GM18519 (cell line): ENCODE measurements around the gene YBEY.
A peak's percentile ranks its signal among the peaks of the same experiment; 100 is the strongest.
"Not testable (repeated sequence)": the region's sequence is repeated elsewhere in the genome, so short reads cannot be mapped to it uniquely, and the experiment has no call there.

Source experiments
- ATAC-seq: cut with Tn5 transposase; IDR thresholded peaks from one replicate; pipeline ENCODE4 v1.9.1; 2021; ENCODE audit warnings: mild to moderate bottlenecking, moderate library complexity; ENCODE audit not compliant: unreplicated experiment, low FRiP score

YBEY gene

GRCh38 chr21:46299167-46299566 lies 13.0 kb downstream of the YBEY start:
- ATAC-seq: no peak

- ATAC-seq: no peak
Measured at GRCh38 chr21:46301759-46302158, 15.6 kb downstream of the YBEY start.

DNA sequence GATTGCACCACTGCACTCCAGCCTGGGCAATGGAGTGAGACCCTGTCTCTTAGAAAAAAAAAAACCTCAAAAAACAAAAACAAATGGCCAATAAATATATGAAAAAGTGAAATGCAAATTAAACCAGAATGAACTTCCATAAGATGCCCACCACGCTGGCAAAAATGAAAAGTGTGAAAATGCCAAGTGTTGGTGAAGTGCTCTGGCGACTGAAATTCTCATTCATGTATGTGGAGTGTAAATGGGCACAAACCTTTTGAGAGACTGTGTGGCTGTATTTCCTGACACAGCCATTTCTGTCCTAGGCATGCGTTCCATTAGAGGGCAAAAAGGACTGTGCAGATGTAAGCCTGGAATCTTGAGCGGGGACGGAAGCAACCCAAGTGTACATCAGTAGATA lies 18.3 kb downstream of the YBEY start:
- ATAC-seq: no peak

- no peak for ATAC-seq
Measured at GRCh38 chr21:46304955-46305354, 18.8 kb downstream of the YBEY start.

DNA sequence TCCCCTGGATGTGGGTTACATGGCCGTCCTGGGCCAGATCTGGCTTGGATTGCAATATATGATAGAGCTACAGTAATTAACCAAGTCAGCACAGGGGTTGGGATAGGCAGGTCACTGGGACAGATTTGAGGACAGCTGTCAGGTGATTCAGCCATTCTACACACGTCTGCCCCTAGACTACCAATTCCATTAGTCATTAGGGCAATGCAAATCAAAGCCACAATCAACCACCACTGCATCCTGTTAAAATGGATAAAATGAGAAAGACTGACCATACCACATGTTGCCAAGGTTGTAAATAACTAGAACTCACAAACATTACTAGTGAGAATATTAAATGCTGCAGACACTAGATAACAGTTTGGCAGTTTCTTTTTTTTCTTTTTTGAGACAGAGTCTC lies 21.5 kb downstream of the YBEY start:
- no peak for ATAC-seq

DNA sequence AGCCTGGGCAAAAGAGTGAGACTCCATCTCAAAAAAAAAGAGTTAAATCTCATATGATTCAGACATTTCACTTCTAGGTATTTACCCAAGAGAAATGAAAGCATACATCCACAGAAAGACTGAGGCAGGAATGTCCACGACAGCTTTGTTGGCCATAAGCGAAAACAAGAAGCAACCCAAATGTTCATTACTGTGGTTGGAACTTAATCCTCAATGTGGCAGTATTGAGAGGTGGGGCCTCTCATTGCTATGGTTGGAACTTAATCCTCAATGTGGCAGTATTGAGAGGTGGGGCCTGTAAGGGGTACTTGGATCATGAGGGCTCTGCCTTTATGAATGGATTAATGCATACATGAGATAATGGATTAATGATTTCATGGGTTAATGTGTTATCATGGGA lies 22.3 kb downstream of the YBEY start:
- ATAC-seq: no peak

- not testable (repeated sequence) for ATAC-seq
Measured at GRCh38 chr21:46310260-46310659, 24.1 kb downstream of the YBEY start.

DNA sequence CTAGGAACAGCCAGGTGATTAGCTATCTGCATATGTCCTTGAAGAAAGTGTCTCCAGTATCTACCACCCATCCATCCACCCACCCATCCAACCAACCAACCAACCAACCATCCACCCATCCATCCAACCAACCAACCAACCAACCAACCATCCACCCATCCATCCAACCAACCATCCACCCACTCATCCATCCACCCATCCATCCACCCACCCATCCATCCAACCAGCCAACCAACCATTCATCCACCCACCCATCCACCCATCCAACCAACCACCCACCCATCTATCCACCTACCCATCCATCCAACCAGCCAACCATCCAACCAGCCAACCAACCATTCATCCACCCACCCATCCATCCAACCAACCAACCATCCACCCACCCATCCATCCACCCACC lies 25.4 kb downstream of the YBEY start:
- no peak for ATAC-seq

DNA sequence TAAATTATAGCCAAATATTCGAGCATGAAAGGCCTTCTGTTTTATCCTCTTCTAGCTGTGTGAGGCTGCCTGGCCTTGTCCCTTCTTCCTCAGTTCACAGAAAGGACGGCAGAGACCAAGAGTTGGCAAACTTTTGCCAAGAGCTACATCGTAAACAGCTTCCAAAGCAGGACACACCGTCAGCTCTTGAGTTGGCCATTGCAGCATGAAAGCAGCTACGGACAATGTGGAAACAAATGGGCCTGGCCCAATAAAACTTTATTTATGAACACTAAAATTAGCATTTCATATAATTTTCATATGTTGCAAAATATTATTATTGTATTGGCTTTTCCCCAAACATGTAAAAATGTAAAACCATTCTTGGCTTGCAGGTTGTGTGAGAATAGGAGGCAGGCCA lies 26.8 kb downstream of the YBEY start:
- no peak for ATAC-seq

- no peak for ATAC-seq
Measured at GRCh38 chr21:46314441-46315020, 28.4 kb downstream of the YBEY start.

DNA sequence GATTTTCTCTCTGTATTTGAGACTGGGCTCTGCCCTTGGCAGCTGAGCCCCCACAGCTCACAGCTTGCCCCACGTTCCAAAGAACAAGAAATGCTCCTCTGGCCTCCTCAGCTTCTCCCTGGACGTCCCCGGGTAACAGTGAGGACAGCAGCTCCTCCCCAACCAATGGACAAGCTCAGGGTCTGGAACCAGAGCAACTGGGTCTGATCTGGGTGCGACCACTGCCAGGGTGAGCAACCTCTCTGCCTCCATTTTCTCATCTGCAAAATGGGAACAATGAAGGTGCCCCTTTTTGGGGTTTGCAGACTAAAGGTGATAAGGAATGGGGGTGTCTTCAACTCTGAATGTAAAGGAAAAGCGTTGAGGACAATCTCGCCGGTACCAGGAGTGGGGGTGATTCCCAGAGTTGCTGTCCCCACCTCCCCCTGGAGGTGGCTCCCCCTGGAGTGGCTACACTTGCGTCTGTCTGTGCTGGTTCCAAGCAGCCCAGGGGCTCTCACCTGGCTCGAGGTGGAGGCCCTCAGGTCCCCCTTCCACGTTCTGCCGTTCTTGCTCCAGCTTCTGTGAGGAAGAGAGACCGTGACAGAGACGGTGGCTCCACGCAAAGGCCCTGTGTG lies 30.7 kb downstream of the YBEY start:
- no peak for ATAC-seq

DNA sequence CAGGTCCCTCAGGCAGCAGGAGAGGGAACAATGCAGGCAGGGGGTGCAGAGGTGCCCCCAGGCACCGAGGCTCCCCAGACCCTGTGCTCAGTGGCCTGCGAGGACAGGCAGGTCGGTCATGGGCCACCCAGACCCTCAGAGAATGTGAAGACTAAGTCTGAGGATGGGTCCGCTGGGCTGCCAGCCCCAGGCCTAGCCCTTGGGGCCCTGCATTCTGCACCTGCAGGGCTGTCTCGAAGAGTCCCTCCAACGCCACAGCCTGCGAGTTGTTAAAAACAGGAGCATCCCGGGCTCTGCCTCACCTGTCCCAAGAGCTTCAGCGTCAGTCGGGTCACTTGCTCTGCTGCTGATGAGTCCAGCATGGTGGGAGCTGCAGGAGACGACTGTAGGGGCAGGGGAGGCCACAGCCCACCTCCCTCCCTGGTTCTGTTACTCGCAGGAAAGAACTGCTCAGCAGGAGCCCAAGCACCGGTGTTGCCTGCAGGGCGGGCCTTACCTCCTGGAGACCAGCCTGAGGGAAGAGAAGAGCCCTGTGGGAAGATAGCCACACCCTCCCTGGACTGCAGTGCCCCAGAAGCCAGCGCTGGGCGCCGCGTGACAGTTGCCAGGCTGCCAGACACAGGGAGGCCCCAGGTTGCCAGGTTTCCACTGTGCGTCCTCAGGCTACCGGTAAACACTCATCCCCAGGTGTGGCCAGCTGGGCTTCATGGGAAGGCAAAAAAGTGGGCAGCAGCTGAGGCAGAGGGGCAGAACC lies 31.7 kb downstream of the YBEY start:
- no peak for ATAC-seq

- no peak for ATAC-seq
Measured at GRCh38 chr21:46318464-46318845, 32.3 kb downstream of the YBEY start.

DNA sequence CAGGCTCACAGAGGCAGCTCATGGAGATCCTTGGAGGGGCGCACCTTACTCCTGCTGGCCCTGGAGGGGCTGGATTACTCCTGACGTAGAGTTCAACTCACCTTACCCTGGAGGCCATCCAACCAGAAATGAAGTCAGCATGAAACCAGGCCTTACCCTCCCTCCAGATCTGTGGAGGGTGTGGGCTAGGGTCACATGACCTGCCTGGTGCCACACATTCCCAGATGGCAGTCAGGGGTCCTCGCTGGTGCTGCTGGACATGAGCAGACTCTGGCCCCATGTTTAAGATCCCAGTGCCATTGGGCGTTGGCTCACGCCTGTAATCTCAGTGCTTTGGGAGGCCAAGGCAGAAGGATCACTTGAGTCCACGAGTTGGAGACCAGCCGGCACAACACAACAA lies 33.0 kb downstream of the YBEY start:
- no peak for ATAC-seq

DNA sequence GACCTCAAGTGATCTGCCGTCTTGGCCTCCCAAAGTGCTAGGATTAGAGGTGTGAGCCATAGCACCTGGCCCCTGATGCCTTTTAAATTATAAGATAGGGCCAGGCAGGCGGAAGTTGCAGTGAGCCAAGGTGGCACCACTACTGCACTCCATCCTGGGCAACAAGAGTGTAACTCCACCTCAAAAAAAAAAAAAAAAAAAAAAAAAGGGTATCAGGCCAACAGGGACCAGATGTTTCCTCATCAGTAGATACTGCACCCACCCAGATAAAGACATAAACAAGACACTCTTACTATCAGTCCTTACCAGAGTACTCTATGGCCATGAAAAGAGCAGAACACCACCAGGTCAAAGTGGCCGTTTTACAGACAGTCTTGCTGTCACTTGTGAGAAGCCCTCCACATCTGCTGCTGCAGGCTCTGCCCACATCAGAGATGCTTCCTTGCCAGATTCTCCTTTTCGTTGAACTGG lies 34.2 kb downstream of the YBEY start:
- ATAC-seq: no peak

DNA sequence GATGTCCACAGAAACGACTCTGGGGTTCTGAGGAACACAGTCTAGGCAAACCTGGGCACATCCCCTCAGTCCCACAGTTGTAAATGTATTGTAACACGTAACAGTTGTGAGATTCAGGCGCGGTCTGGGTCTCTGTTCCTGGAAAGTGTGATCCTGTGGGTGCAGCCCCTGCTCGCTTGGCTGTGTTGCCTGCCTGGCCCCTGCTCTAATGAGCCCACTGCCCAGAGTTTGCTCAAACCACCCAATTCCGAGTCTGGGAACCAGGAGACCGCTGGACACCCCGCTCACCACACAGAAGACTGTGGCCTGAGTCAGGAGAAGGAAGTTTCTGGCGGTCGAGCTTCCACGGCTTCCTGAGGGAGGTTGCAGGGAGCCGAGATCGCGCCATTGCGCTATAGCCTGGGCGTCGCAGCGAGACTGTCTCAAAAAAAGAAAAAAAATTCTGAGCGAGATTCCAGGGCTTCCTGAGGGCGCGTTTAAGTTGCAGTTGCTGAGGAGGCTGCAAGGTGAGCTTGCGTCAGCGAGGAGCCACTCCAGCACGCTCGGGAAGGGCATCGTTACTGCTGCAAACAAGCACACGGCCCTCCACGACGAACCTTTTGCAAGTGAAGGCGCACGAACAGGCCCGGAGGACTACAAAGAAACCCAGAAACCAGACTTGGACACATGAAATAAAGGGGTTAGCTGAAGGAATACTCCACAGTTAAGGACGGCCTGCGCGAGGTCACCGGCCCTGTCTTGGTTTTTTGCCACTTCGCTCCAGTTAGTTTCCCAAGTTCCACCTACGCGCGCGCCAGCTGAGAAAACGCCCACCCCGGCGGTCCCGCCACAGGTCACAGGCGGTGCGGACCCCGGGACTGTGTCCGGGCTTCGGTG lies 36.4 kb downstream of the YBEY start:
- no peak for ATAC-seq

- no peak for ATAC-seq
Measured at GRCh38 chr21:46323227-46323709, 37.1 kb downstream of the YBEY start.

- ATAC-seq: peak; percentile 80
Measured at GRCh38 chr21:46323710-46324389, 37.7 kb downstream of the YBEY start, which contains the start of the genes C21orf58 and PCNT. Gene C21orf58, minus strand, starts transcription at chr21:46323870. Its CDS starts 1,132 bp downstream, at chr21:46322738. Gene PCNT, plus strand, starts transcription at chr21:46324156. Its CDS starts 73 bp downstream, at chr21:46324229.

DNA sequence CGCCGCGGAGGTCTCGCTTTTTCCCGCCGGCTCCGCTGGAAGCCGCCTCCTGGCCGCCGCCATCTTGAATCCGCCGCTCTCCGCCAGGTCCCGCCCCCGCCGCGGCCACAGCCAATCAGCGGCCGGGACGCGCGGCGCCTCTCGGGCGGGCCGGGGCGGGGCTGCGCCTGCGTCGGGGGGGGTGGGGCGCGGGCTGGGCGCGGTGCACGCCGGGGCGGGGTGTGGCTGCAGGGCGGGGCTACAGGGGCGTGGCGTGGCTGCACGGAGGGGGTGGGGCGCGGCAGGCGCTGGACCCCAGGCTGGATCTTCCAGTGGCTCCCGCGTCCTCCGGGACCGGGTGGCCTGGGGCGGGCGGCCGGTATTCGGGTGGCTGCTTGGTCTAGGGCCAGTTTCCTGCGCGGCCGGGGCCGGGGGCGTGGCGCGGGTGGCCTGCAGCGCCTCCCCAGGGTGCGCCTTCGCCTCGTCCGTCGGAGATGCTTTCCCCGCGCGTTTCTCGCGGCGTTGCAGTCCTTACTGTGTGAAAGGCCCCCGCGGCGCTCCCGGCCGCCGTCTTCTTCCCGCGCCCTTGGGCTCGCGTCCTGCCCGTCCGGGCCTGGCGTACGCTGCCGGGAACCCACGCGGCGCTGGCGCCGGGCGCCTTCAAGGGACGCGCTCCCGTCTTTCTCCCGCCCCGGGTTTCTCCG lies 38.4 kb downstream of the YBEY start:
- peak; percentile 23 for ATAC-seq
